GOT3 (cell line): ENCODE measurements around the gene ICAM5.
"Not testable (repeated sequence)": the region's sequence is repeated elsewhere in the genome, so short reads cannot be mapped to it uniquely, and the experiment has no call there.

Source experiments
- DNase-seq: peaks from one replicate; lab custom pipeline; 2025; ENCODE audit warnings: mixed read lengths; lab: John Stamatoyannopoulos, UW

ICAM5 gene

DNA sequence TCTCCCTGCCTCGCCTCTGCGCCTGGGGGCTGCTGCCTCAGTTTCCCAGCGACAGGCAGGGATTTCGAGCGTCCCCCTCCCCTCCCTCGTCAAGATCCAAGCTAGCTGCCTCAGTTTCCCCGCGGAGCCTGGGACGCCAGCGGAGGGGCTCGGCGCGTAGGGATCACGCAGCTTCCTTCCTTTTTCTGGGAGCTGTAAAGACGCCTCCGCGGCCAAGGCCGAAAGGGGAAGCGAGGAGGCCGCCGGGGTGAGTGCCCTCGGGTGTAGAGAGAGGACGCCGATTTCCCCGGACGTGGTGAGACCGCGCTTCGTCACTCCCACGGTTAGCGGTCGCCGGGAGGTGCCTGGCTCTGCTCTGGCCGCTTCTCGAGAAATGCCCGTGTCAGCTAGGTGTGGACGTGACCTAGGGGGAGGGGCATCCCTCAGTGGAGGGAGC is 19.6 kb upstream of the ICAM5 start:
- DNase-seq: no peak

DNA sequence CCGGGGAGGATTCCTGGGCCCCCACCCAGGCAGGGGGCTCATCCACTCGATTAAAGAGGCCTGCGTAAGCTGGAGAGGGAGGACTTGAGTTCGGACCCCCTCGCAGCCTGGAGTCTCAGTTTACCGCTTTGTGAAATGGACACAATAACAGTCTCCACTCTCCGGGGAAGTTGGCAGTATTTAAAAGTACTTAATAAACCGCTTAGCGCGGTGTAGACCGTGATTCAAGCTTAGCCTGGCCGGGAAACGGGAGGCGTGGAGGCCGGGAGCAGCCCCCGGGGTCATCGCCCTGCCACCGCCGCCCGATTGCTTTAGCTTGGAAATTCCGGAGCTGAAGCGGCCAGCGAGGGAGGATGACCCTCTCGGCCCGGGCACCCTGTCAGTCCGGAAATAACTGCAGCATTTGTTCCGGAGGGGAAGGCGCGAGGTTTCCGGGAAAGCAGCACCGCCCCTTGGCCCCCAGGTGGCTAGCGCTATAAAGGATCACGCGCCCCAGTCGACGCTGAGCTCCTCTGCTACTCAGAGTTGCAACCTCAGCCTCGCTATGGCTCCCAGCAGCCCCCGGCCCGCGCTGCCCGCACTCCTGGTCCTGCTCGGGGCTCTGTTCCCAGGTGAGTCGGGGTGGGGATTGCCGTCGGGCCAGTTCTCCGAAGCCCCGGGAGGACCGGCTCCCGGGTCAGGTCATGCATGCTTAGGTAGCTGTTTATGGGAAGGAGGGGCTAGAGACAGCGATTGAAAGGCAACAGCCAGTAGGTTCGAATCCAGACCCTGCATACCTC is 18.9 kb upstream of the ICAM5 start, which contains the start of gene ICAM1:
ICAM1 (plus strand) TSS at position 505 of the 779 bp plus-strand sequence; CDS start at position 545, 40 bp downstream.
- DNase-seq: no peak

DNA sequence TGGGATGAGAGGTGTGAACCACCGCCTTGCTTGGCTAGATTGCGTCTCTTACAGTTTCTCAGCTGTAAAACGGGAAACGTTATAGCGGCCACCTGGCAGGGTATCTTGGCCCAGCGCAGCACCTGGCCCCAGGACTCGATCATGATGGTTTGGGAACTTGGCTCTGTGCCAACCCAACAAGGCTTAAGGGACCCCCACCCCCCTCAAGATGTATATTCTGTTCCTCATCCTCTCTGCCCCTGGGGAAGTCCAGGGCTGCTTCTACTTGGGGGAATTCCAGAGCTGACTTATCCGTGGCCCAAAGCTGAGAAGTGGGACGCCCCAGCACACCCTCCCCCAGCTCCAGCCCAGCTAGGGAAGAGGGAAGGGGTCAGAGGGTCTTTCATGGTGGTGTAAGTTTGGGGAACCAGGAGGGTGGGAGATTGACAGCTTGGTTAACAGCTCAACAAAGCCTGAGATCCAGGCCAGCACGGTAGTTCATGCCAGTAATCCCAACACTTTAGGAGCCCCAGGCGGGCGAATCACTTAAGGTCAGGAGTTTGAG is 18.1 kb upstream of the ICAM5 start:
- DNase-seq: no peak

DNA sequence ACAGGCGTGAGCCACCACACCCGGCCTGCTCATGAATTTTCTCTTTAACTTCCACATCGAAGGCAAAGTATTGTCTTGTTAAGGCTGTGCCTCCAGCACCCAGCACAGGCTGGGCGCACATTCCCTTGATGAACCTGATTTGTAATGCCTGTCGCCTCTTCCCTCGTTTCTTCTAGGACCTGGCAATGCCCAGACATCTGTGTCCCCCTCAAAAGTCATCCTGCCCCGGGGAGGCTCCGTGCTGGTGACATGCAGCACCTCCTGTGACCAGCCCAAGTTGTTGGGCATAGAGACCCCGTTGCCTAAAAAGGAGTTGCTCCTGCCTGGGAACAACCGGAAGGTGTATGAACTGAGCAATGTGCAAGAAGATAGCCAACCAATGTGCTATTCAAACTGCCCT is 15.2 kb upstream of the ICAM5 start:
- DNase-seq: no peak

DNA sequence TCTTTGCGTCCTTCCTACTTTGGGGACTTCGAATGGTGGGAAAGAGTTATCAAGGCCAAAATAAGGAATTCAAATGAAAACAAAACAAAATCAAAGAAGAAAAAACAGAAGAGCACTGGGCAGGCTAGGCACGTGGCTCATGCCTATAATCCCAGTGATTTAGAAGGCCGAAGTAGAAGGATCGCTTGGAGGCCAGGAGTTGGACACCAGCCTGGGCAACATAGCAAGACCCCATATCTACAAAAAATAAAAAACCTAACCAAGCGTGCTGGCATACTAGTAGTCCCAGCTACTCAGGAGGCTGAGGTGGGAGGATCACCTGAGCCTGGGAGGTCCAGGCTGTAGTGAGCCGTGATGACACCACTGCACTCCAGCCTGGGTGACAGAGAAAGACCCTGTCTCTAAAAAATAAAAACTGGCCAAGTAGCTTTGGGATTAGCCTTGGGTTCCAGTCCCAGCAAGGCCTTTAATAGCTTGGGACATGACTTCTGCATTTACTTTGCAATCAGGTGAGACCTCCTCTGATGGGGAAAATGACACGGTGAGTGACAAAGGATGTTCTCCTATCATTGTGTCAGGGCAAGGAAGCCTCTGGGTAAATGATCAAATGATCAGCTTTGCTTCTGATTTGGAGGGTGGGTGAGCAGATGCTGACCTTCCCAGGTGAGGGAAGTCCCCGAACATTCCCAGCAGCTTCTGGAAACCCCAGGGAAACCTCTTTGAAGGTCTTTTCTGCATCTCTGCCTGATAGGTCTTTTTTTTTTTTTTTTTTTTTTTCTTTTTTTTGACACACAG is 11.8 kb upstream of the ICAM5 start:
- DNase-seq: no peak

DNA sequence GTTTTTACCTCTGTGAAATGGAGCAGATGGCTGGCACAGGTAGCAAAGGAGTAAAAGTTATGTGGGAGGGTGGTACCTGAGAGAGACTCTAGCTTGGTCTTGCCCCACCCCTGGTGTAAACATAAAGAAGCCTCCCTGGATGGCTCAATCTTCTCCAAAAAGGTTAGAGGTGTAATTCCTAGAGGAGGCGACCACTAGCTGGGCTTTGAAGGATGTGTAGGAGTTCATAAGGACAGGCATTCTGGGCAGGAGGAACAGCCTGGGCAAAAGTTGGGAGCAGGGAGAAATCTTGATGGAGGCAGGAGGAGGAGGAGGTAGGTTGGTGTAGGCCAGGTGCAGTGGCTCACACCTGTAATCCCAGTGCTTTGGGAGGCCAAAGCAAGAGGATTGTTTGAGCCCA is 10.8 kb upstream of the ICAM5 start:
- DNase-seq: no peak

DNA sequence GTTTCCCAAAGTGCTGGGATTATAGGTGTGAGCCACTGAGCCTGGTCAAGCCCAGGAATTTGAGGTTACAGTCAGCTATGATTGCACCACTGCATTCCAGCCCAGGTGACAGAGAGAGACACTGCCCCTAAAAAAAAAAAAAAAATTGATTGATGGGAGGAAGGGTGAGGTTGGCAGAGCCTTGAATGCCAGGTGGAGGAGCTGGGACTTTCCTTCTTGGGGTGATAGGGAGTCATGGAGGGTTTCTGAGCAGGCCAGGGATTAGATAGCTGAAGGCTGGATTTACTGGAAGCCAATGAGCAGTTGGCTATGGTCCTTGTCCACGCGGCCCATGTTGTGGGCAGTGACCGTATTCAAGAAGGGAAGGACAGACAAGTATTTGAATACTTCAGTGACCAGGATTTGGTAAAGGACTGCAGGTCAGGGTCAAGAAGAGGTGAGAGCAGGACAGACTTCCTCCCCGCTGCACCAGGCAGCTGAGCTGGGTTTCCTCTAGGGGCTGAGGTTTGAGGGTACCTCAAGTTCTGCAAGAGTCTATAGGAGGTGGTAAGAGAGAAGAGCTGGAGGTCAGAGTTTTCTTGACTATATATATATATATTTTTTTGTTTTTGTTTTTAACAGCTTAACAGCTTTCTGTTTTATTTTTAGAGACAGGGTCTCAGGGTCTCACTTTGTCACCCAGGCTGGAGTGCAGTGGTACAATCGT is 9.9 kb upstream of the ICAM5 start:
- DNase-seq: no peak

DNA sequence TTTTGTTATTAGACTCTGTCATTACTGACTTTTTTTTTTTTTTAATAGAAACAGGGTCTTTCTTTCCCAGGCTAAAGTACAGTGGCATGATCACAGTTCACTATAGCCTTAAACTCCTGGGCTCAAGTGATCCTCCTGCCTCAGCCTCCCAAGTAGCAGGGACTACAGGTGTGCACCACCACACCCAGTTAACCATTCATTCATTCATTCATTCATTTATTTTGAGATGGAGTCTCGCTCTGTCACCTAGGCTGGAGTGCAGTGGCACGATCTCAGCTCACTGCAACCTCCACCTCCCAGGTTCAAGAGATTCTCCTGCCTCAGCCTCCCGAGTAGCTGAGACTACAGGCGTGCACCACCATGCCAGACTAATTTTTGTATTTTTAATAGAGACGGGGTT is 7.7 kb upstream of the ICAM5 start:
- not testable (repeated sequence) for DNase-seq

DNA sequence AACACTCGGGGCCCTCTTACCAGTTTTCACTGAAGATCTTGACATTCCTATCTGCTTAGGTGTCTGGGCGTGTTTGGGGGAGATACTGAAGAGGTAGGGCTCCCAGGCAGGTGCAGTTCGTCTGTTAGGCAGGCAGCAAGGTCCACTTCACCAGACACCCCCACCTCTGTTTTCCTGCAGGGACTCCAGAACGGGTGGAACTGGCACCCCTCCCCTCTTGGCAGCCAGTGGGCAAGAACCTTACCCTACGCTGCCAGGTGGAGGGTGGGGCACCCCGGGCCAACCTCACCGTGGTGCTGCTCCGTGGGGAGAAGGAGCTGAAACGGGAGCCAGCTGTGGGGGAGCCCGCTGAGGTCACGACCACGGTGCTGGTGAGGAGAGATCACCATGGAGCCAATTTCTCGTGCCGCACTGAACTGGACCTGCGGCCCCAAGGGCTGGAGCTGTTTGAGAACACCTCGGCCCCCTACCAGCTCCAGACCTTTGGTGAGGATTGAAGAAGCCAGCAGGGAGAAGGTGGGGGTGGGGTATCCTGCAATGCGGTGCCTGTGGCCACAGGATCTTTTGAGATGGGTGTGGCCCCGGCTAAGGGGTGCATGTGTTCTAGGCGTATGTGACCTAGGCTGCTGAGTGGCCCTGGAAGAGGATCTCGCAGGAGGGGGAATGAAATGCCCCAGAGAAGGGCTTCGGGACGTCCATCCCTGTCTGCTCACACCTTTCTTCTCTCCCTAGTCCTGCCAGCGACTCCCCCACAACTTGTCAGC is 6.3 kb upstream of the ICAM5 start:
- no peak for DNase-seq

DNA sequence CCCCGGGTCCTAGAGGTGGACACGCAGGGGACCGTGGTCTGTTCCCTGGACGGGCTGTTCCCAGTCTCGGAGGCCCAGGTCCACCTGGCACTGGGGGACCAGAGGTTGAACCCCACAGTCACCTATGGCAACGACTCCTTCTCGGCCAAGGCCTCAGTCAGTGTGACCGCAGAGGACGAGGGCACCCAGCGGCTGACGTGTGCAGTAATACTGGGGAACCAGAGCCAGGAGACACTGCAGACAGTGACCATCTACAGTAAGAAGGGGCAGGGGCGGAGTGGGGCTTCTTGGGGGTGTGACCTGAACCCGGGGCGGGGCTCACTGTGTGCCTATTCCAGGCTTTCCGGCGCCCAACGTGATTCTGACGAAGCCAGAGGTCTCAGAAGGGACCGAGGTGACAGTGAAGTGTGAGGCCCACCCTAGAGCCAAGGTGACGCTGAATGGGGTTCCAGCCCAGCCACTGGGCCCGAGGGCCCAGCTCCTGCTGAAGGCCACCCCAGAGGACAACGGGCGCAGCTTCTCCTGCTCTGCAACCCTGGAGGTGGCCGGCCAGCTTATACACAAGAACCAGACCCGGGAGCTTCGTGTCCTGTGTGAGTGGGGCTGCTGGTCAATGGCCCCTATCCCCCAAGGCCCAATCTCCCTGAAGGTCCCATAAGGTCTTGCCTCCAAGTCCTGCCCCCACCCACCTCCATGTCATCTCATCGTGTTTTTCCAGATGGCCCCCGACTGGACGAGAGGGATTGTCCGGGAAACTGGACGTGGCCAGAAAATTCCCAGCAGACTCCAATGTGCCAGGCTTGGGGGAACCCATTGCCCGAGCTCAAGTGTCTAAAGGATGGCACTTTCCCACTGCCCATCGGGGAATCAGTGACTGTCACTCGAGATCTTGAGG is 5.4 kb upstream of the ICAM5 start:
- no peak for DNase-seq

DNA sequence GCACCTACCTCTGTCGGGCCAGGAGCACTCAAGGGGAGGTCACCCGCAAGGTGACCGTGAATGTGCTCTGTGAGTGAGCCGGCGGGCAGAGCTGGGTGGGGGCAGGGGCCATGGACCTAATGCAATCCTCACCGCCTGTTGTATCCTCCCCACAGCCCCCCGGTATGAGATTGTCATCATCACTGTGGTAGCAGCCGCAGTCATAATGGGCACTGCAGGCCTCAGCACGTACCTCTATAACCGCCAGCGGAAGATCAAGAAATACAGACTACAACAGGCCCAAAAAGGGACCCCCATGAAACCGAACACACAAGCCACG is 4.8 kb upstream of the ICAM5 start:
- no peak for DNase-seq

DNA sequence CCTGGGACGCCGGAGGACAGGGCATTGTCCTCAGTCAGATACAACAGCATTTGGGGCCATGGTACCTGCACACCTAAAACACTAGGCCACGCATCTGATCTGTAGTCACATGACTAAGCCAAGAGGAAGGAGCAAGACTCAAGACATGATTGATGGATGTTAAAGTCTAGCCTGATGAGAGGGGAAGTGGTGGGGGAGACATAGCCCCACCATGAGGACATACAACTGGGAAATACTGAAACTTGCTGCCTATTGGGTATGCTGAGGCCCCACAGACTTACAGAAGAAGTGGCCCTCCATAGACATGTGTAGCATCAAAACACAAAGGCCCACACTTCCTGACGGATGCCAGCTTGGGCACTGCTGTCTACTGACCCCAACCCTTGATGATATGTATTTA is 4.4 kb upstream of the ICAM5 start:
- no peak for DNase-seq

DNA sequence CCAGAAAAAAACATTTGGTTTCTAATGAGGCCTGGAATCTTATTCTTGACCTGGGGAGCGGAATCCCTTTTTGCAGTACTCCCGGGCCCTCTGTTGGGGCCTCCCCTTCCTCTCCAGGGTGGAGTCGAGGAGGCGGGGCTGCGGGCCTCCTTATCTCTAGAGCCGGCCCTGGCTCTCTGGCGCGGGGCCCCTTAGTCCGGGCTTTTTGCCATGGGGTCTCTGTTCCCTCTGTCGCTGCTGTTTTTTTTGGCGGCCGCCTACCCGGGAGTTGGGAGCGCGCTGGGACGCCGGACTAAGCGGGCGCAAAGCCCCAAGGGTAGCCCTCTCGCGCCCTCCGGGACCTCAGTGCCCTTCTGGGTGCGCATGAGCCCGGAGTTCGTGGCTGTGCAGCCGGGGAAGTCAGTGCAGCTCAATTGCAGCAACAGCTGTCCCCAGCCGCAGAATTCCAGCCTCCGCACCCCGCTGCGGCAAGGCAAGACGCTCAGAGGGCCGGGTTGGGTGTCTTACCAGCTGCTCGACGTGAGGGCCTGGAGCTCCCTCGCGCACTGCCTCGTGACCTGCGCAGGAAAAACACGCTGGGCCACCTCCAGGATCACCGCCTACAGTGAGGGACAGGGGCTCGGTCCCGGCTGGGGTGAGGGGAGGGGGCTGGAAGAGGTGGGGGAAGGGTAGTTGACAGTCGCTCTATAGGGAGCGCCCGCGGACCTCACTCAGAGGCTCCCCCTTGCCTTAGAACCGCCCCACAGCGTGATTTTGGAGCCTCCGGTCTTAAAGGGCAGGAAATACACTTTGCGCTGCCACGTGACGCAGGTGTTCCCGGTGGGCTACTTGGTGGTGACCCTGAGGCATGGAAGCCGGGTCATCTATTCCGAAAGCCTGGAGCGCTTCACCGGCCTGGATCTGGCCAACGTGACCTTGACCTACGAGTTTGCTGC is 2.7 kb upstream of the ICAM5 start, which contains the start of gene ICAM4:
ICAM4 (plus strand) TSS at position 153 of the 935 bp plus-strand sequence; CDS start at position 211, 58 bp downstream.
- DNase-seq: no peak

DNA sequence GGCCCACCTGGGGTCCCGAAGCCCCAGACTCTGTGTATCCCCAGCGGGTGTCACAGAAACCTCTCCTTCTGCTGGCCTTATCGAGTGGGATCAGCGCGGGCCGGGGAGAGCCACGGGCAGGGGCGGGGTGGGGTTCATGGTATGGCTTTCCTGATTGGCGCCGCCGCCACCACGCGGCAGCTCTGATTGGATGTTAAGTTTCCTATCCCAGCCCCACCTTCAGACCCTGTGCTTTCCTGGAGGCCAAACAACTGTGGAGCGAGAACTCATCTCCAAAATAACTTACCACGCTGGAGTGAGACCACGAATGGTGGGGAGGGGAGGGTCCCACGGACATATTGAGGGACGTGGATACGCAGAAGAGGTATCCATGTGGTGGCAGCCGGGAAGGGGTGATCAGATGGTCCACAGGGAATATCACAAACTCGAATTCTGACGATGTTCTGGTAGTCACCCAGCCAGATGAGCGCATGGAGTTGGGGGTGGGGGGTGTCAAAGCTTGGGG is 1.0 kb upstream of the ICAM5 start:
- no peak for DNase-seq

DNA sequence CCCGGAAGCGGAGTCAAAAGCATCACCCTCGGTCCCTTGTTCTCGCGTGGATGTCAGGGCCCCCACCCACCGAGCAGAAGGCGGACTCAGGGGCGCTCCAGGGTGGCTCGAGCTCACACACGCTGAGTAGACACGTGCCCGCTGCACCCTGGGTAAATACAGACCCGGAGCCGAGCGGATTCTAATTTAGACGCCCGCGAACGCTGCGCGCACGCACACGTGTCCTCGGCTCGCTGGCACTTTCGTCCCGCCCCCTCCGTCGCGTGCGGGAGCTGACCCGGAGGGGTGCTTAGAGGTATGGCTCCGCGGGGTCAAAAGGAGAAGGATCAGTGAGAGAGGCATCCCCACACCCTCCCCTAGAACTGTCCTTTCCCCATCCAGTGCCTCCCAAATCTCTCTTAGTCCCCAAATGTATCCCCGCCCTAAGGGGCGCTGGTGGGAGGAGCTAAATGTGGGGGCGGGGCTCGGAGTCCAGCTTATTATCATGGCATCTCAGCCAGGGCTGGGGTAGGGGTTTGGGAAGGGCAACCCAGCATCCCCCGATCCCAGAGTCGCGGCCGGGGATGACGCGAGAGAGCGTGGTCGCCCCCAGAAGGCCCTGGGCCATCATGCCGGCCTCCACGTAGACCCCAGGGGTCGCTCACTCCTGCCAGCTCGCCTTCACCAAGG is 451 bp upstream of the ICAM5 start:
- DNase-seq: no peak

DNA sequence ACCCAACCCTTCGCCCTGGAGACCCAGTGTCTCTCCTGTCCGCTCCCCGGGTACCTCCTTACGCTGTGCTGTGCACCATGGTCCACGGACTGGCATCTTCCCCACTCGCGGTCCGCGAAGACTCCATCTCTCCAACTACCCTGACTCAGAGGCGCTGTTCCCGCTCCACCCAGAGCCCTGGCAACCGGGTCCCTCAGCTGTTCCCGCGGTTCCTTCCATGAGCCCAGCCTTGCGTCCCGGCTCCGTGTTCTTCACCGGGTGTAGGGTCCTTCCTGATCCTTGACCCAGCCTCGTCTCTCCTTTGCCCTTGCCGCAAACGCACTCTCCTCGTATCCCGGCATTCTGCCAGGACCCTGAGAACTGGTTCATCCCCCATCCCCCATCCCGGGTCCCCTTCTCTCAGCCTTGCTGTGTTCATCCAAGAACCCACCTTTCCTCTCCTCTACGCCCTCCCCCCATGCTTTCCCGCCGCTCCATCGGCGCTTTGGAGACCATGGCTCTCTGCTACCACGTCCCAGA is 664 bp downstream of the ICAM5 start:
- no peak for DNase-seq

DNA sequence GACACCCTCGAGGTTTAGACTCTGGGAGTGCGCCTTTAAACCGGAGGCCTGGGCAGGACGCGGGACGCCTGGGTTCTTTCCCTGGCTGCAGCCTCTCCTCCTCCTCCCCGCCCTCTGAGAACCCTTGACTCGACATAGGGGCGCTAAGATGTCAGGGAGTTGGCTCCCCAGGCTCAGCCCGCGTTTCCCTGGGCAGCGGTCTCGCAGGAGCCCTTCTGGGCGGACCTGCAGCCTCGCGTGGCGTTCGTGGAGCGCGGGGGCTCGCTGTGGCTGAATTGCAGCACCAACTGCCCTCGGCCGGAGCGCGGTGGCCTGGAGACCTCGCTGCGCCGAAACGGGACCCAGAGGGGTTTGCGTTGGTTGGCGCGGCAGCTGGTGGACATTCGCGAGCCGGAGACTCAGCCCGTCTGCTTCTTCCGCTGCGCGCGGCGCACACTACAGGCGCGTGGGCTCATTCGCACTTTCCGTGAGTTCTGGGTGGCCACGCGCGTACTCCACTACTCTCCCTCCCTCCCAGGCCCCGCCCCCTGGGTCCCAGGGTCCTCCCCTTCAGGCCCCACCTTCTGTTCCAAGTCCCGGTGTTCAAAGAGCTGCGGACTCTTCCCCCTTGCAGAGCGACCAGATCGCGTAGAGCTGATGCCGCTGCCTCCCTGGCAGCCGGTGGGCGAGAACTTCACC is 1.3 kb downstream of the ICAM5 start:
- no peak for DNase-seq
